ENCODE results near the gene ZDHHC16.
"Not testable (repeated sequence)": the region's sequence is repeated elsewhere in the genome, so short reads cannot be mapped to it uniquely, and the experiment has no call there.

GRCh38 chr10:97406483-97406882, 39.5 kb upstream of the ZDHHC16 start:
- not testable (repeated sequence) for TF ChIP-seq POLR2A, POLR2AphosphoS5, TAF1 (IDR thresholded peaks at IDR 0.05; ENCODE audit: low read depth, low read length)
